GM23338 (cell line): ENCODE measurements around the gene ELANE. TPM values are rescaled to one million over a fixed set of nuclear protein-coding genes. Genes with fewer than 3 reads are reported as not detected.

ENCODE experiments used
- ATAC-seq: fragments of 200-7000 bp; cut with Tn5 transposase; 3 replicates; pipeline ENCODE4 v1.9.1; 2020
- DNase-seq: peaks from one replicate; pipeline ENCODE4 v3.0.0-alpha.2; 2015; ENCODE audit warnings: low spot score
- H2AFZ ChIP-seq: fragments of 200-600 bp; sonication (generic); 2 replicates; pipeline ENCODE4 v1.8.0; 2016; ENCODE audit warnings: antibody characterized with exemption, mild to moderate bottlenecking, moderate library complexity
- H3F3A ChIP-seq: fragments of 200-600 bp; sonication (generic); replicated peaks from 2 replicates; pipeline ENCODE4 v1.8.0; 2017; ENCODE audit warnings: antibody characterized with exemption, mixed run types, low read depth
- H3K27ac ChIP-seq: fragments of 200-600 bp; sonication (generic); 2 replicates; pipeline ENCODE4 v1.6.1; 2016; ENCODE audit warnings: low read depth
- H3K27me3 ChIP-seq: fragments of 200-600 bp; sonication (generic); 2 replicates; pipeline ENCODE4 v1.8.0; 2016; ENCODE audit warnings: mild to moderate bottlenecking, mixed run types, moderate library complexity; ENCODE audit not compliant: insufficient read depth
- H3K36me3 ChIP-seq: fragments of 200-600 bp; sonication (generic); 2 replicates; pipeline ENCODE4 v1.8.0; 2016; ENCODE audit warnings: mild to moderate bottlenecking; ENCODE audit not compliant: insufficient read depth
- H3K4me1 ChIP-seq: fragments of 200-600 bp; sonication (generic); 2 replicates; pipeline ENCODE4 v1.8.0; 2016; ENCODE audit warnings: mild to moderate bottlenecking, moderate library complexity; ENCODE audit not compliant: insufficient read depth
- H3K4me2 ChIP-seq: fragments of 200-600 bp; sonication (generic); 2 replicates; pipeline ENCODE4 v1.7.1; 2017; ENCODE audit warnings: mixed run types
- H3K4me3 ChIP-seq: fragments of 200-600 bp; sonication (generic); 2 replicates; pipeline ENCODE4 v1.6.1; 2016; ENCODE audit warnings: mixed run types
- H3K79me2 ChIP-seq: fragments of 200-600 bp; sonication (generic); replicated peaks from 2 replicates; pipeline ENCODE4 v1.8.0; 2017; ENCODE audit warnings: mild to moderate bottlenecking; ENCODE audit not compliant: insufficient read depth
- H3K9me2 ChIP-seq: fragments of 200-600 bp; sonication (generic); 2 replicates; pipeline ENCODE4 v1.8.0; 2017; ENCODE audit not compliant: insufficient read depth
- H4K20me1 ChIP-seq: fragments of 200-600 bp; sonication (generic); replicated peaks from 2 replicates; pipeline ENCODE4 v1.8.0; 2017; ENCODE audit warnings: mild to moderate bottlenecking; ENCODE audit not compliant: insufficient read depth
- H3K27ac Mint-ChIP-seq: 2 replicates; pipeline ENCODE4 v1.8.0; 2020; ENCODE audit warnings: inconsistent platforms, mild to moderate bottlenecking, moderate library complexity, mixed read lengths
- H3K27me3 Mint-ChIP-seq: 3 replicates; pipeline ENCODE4 v1.8.0; 2022; ENCODE audit warnings: low read depth, mild to moderate bottlenecking, moderate library complexity, mixed read lengths, inconsistent platforms; ENCODE audit not compliant: insufficient read depth, poor library complexity
- H3K36me3 Mint-ChIP-seq: 3 replicates; pipeline ENCODE4 v1.8.0; 2021; ENCODE audit warnings: low read depth, mild to moderate bottlenecking, inconsistent platforms, moderate library complexity, mixed read lengths
- H3K4me1 Mint-ChIP-seq: 3 replicates; pipeline ENCODE4 v1.8.0; 2020; ENCODE audit warnings: mild to moderate bottlenecking, inconsistent platforms, mixed read lengths
- H3K4me3 Mint-ChIP-seq: 3 replicates; pipeline ENCODE4 v1.8.0; 2021; ENCODE audit warnings: moderate library complexity, mild to moderate bottlenecking, inconsistent platforms, mixed read lengths
- H3K9me3 Mint-ChIP-seq: 3 replicates; pipeline ENCODE4 v1.8.0; 2020; ENCODE audit warnings: moderate library complexity, mild to moderate bottlenecking, inconsistent platforms, mixed read lengths
- ETS1 ChIP-seq: IDR thresholded peaks from 2 replicates; pipeline ENCODE4 v1.6.1; 2016; ENCODE audit warnings: antibody characterized with exemption
- EZH2phosphoT487 ChIP-seq: fragments of 200-600 bp; sonication (generic); IDR thresholded peaks from one replicate; pipeline ENCODE4 v1.8.1; 2018; ENCODE audit warnings: antibody characterized with exemption; ENCODE audit not compliant: unreplicated experiment
- POLR2AphosphoS5 ChIP-seq: IDR thresholded peaks from 2 replicates; pipeline ENCODE4 v1.6.1; 2016; ENCODE audit warnings: antibody characterized with exemption, low read depth
- ZNF331 ChIP-seq: fragments of 250-450 bp; sonication (Bioruptor Pico); IDR thresholded peaks from 2 replicates; pipeline ENCODE4 v1.5.0; 2020; ENCODE audit warnings: low read depth, mild to moderate bottlenecking, moderate library complexity
- polyA plus RNA-seq: library from polyadenylated mRNA; unstranded; fragments of >200 nt; fragmentation: Nextera tagmentation; extraction: Ambion mirVana; gene quantifications from 2 replicates; pipeline ENCODE4 v1.2.1, GENCODE V29; 2016
- total RNA-seq: library from RNA; depleted of rRNA; stranded (reverse); fragments of >200 nt; shearing (Covaris generic); gene quantifications from 2 replicates; pipeline ENCODE4 v1.2.3, GENCODE V29; 2014
- TF ChIP-seq, protein P1 (sequence below): fragments of 250-450 bp; sonication (Bioruptor Pico); IDR thresholded peaks from 2 replicates; pipeline ENCODE4 v1.5.0; 2020; ENCODE audit warnings: mild to moderate bottlenecking, moderate library complexity
- TF ChIP-seq, protein P2 (sequence below), 2 experiments: fragments of 200-600 bp in 1 of 2; sonication (generic) in 1 of 2; conservative IDR thresholded peaks; 2 replicates each; pipeline versions ENCODE4 v1.5.1 to v1.6.1; 2016 to 2017; ENCODE audit warnings: antibody characterized with exemption in 2 of 2, low read depth in 2 of 2, mild to moderate bottlenecking in 2 of 2, moderate library complexity in 1 of 2

ELANE gene
- total and polyA plus RNA-seq, 2 experiments from 2014 or later = not detected

DNA sequence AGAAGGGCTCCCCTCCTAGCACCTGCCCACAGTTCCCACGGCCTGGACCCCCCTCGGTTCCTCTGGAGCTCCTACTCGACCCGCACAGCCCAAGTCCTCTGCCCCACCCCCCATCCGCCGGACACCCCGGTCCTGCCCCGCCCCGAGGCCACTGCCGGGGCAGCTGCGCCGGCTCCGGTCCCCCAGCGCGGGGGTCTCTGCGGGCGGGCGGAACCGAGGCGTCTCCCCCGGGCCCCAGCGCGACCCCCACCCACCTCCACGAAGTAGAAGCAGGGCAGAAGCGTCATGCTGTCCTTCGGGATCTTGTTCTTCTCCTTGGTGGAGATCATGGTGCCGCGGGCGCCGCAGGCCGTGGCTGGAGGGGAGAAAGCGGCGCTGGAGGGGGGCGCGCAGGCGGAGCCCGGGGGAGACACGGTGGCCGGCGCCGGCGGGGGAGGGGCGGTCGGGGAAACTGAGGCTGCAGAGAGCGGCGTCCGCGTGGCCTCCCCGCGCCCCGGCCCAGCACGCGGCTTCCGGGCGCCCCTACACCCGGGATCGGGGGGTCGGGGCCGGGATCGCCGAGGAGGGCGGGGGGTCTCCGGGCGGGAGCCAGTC lies 30.8 kb upstream of the ELANE start:
- peaks cover 6% of the 10 kb centered on the region; the same call in 2 of the 3 replicates for H3K4me1 Mint-ChIP-seq
- Histone ChIP-seq H3K36me3 (no peaks in the 10 kb centered on the region), H3K4me3 (peak overlapping the region; percentile 84), H3F3A (no peaks in the 10 kb centered on the region), H4K20me1 (peaks cover 4% of the 10 kb centered on the region), H2AFZ (no peak overlapping the region), H3K27me3 (no peaks in the 10 kb centered on the region; the same call in 1 of the 2 replicates), H3K79me2 (peaks cover 23% of the 10 kb centered on the region), H3K4me1 (peaks cover 9% of the 10 kb centered on the region; the same call in 1 of the 2 replicates), H3K4me2 (peak overlapping the region; percentile 81), H3K9me2 (0 out of 2 replicates have a peak, but pooled peaks cover 3% of the 10 kb centered on the region), H3K27ac (no peak overlapping the region)
- peaks cover 10% of the 10 kb centered on the region for H3K36me3 Mint-ChIP-seq
- no peaks in the 10 kb centered on the region for H3K9me3 Mint-ChIP-seq
- TF ChIP-seq EZH2phosphoT487 = no peak
- peak; percentile 27 for TF ChIP-seq POLR2AphosphoS5
- peak overlapping the region; percentile 70; the same call in 2 of the 3 replicates for H3K4me3 Mint-ChIP-seq
- DNase-seq (peak; percentile 67), ATAC-seq (peak; percentile 37)
- H3K27me3 Mint-ChIP-seq = peaks cover 9% of the 10 kb centered on the region
- H3K27ac Mint-ChIP-seq = no peak overlapping the region

GRCh38 chr19:821825-822503 lies 30.1 kb upstream of the ELANE start, which contains the start of gene PLPPR3:
PLPPR3 (minus strand) TSS chr19:821955; CDS start chr19:821559, 396 bp downstream.
- peaks cover 3% of the 10 kb centered on the region; the same call in 2 of the 3 replicates for H3K36me3 Mint-ChIP-seq
- peak within 1 kb of the TSS; percentile 84 for H3K4me3 ChIP-seq
- peaks cover 4% of the 10 kb centered on the region for H4K20me1 ChIP-seq
- peaks cover 7% of the 10 kb centered on the region for H3K27me3 Mint-ChIP-seq
- H3K36me3 ChIP-seq = no peaks in the 10 kb centered on the region
- H3K4me1 ChIP-seq = peaks cover 9% of the 10 kb centered on the region; the same call in 1 of the 2 replicates
- peak within 1 kb of the TSS; percentile 81 for H3K4me2 ChIP-seq
- TF ChIP-seq ZNF331 (CRISPR knock-in tag) (no peak), ETS1 (no peak)
- TF ChIP-seq, protein P1, sequence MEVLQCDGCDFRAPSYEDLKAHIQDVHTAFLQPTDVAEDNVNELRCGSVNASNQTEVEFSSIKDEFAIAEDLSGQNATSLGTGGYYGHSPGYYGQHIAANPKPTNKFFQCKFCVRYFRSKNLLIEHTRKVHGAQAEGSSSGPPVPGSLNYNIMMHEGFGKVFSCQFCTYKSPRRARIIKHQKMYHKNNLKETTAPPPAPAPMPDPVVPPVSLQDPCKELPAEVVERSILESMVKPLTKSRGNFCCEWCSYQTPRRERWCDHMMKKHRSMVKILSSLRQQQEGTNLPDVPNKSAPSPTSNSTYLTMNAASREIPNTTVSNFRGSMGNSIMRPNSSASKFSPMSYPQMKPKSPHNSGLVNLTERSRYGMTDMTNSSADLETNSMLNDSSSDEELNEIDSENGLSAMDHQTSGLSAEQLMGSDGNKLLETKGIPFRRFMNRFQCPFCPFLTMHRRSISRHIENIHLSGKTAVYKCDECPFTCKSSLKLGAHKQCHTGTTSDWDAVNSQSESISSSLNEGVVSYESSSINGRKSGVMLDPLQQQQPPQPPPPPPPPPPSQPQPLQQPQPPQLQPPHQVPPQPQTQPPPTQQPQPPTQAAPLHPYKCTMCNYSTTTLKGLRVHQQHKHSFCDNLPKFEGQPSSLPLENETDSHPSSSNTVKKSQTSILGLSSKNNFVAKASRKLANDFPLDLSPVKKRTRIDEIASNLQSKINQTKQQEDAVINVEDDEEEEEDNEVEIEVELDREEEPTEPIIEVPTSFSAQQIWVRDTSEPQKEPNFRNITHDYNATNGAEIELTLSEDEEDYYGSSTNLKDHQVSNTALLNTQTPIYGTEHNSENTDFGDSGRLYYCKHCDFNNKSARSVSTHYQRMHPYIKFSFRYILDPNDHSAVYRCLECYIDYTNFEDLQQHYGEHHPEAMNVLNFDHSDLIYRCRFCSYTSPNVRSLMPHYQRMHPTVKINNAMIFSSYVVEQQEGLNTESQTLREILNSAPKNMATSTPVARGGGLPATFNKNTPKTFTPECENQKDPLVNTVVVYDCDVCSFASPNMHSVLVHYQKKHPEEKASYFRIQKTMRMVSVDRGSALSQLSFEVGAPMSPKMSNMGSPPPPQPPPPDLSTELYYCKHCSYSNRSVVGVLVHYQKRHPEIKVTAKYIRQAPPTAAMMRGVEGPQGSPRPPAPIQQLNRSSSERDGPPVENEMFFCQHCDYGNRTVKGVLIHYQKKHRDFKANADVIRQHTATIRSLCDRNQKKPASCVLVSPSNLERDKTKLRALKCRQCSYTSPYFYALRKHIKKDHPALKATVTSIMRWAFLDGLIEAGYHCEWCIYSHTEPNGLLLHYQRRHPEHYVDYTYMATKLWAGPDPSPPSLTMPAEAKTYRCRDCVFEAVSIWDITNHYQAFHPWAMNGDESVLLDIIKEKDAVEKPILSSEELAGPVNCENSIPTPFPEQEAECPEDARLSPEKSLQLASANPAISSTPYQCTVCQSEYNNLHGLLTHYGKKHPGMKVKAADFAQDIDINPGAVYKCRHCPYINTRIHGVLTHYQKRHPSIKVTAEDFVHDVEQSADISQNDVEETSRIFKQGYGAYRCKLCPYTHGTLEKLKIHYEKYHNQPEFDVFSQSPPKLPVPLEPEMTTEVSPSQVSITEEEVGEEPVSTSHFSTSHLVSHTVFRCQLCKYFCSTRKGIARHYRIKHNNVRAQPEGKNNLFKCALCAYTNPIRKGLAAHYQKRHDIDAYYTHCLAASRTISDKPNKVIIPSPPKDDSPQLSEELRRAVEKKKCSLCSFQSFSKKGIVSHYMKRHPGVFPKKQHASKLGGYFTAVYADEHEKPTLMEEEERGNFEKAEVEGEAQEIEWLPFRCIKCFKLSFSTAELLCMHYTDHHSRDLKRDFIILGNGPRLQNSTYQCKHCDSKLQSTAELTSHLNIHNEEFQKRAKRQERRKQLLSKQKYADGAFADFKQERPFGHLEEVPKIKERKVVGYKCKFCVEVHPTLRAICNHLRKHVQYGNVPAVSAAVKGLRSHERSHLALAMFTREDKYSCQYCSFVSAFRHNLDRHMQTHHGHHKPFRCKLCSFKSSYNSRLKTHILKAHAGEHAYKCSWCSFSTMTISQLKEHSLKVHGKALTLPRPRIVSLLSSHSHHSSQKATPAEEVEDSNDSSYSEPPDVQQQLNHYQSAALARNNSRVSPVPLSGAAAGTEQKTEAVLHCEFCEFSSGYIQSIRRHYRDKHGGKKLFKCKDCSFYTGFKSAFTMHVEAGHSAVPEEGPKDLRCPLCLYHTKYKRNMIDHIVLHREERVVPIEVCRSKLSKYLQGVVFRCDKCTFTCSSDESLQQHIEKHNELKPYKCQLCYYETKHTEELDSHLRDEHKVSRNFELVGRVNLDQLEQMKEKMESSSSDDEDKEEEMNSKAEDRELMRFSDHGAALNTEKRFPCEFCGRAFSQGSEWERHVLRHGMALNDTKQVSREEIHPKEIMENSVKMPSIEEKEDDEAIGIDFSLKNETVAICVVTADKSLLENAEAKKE (CRISPR knock-in tag) = no peak
- TF ChIP-seq, protein P2, sequence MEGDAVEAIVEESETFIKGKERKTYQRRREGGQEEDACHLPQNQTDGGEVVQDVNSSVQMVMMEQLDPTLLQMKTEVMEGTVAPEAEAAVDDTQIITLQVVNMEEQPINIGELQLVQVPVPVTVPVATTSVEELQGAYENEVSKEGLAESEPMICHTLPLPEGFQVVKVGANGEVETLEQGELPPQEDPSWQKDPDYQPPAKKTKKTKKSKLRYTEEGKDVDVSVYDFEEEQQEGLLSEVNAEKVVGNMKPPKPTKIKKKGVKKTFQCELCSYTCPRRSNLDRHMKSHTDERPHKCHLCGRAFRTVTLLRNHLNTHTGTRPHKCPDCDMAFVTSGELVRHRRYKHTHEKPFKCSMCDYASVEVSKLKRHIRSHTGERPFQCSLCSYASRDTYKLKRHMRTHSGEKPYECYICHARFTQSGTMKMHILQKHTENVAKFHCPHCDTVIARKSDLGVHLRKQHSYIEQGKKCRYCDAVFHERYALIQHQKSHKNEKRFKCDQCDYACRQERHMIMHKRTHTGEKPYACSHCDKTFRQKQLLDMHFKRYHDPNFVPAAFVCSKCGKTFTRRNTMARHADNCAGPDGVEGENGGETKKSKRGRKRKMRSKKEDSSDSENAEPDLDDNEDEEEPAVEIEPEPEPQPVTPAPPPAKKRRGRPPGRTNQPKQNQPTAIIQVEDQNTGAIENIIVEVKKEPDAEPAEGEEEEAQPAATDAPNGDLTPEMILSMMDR (conservative IDR thresholded peaks at IDR 0.05; ENCODE audit: low read depth in 2 of 2) = no peak
- H3K9me3 Mint-ChIP-seq = no peaks in the 10 kb centered on the region
- H3K79me2 ChIP-seq = peaks cover 22% of the 10 kb centered on the region
- DNase-seq (peak; percentile 77), ATAC-seq (peak; percentile 79)
- no peak within 1 kb of the TSS for H3K27ac Mint-ChIP-seq
- H3K27me3 ChIP-seq = no peaks in the 10 kb centered on the region; the same call in 1 of the 2 replicates
- H3K27ac ChIP-seq = no peak within 1 kb of the TSS
- no peaks in the 10 kb centered on the region for H3F3A ChIP-seq
- peak within 1 kb of the TSS; percentile 70 for H3K4me3 Mint-ChIP-seq
- H3K9me2 ChIP-seq = no peaks in the 10 kb centered on the region
- peaks cover 6% of the 10 kb centered on the region; the same call in 2 of the 3 replicates for H3K4me1 Mint-ChIP-seq
- H2AFZ ChIP-seq = no peak within 1 kb of the TSS
